Kidney capillary endothelial cell (primary cell): ENCODE measurements around the gene OAF.
"Not testable (repeated sequence)": the region's sequence is repeated elsewhere in the genome, so short reads cannot be mapped to it uniquely, and the experiment has no call there.

Experiments used
- DNase-seq: peaks from one replicate; pipeline ENCODE4 v3.0.0-alpha.2; 2018; ENCODE audit warnings: low spot score

OAF gene

DNA sequence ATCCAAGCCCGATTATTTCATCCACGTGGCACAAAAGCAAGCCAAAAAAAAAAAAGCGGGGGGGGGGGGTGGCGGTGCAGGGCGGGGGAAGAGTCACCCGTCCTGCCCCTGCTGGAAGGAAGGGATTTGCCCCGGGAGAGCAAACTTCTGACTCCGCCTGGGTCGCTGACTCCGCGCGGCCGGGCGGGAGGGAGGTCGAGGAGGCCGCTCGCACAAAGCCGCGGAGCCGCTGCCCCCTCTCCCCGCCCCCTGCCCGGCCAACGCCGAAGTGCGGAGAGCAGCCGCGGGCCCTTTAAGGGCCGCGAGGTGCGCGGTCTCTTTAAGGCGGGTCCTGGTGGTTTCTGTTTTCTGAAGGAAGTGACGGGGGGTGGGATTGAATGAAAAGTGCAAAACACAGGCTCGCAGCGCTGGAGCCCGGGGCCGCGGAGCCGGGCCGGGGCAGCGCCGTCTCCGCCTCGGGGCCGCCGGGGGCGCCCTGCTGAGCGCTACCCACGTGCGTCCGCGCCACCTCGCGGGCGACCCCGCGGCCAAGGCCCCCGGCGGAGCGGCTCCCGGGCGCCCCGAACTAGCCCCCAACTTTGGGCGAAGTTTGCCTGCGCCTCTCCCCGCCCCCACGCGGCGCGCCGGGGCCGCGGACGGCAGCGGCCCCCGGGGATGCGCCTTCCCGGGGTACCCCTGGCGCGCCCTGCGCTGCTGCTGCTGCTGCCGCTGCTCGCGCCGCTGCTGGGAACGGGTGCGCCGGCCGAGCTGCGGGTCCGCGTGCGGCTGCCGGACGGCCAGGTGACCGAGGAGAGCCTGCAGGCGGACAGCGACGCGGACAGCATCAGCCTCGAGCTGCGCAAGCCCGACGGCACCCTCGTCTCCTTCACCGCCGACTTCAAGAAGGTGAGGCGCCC is at the start of gene OAF:
OAF (plus strand) TSS at position 407 of the 896 bp plus-strand sequence; CDS start at position 655, 248 bp downstream.
- DNase-seq: peak; percentile 73

DNA sequence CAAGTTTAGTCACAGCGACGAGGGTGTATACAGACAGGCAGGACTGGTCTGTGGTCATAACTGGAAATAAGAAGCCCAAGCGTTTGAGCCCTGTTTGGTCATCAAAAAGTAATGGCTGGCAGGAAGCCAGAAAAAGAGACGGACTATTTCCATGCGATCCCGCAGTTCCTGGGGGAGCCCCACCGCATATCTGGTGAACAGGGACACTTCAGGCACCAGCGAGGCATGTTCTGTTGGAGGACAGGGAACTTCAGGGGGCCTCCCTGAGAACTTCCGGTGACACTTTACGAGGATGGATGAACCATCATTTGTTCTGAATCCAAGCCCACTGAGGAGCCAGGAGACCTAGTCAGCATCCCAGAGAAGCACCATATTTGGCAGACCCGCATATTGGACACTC is 43.2 kb upstream of the OAF start:
- no peak for DNase-seq

DNA sequence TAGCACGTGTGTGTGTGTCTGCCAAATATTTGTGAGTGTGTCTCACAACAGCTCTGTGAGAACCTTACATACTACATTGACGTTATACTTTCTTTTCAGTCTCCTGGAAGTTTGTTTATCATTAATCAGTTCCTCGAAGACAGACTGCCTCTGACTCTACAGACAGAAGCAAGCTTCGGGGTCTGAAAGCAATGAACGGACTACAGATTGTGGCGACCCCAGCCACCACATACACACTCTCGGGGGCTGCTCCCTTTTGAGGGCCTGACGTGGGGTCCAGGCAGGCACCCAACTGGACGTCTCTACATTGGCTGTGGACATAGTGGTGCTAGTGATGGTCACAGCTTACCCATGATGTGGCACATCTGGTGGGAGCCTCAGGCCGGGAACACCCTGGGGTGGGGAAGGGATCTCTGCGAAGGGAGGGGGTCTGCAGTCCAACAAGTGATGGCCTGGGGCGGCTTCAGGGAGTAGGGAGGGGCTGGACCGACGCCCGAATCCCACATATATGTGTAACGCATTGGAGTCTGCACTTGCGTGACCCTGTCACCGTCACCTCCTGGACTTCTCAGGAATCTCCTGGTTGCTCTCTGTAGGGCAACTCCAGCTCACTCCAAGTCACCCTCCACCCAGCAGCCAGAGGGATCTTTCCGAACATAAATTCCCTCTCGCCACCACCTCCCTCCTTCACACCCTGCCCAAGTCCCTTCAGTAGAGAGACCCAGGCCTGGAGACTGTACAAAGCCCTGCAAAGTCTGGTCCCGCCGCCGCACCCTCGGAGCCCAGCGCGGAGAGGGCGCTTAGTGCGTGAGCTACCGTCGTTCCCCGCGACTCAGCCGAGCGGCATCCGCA is 42.5 kb upstream of the OAF start:
- DNase-seq: no peak

DNA sequence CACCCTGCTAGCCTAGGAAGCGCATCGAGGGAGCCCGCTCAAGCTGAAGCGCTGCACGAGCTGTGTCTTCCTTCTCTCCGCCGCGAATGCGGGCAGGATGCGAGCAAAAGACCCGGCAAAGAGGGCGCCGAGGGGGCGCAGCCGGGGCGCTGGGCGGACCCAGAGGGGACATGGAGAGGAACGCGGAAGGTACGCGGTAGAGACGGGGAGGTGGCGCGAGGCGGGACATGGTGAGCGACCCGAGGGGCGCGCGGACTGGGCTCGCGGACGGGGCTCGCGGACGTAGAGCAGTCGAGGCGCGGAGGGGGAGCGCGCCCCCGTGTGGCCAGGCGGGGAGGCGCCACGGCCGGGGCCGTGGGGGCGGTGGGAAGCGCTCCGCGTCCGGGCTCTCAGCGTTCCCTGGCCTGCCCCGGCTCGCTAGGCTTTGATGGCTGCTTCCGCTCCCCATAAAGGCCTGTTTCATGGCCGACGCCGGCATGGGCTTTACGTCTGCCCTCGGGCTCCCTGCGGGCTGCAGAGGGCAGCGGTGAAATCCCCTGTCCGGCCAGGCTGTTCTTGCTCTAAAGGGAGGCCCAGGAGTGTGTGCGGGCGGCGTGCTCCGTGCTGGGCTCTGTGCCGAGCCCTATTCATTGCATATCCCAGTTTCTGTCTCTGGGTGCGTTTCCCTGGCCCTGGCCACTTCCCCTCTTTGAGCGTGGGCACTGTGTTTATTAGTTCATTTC is 41.7 kb upstream of the OAF start:
- peak; percentile 58 for DNase-seq

DNA sequence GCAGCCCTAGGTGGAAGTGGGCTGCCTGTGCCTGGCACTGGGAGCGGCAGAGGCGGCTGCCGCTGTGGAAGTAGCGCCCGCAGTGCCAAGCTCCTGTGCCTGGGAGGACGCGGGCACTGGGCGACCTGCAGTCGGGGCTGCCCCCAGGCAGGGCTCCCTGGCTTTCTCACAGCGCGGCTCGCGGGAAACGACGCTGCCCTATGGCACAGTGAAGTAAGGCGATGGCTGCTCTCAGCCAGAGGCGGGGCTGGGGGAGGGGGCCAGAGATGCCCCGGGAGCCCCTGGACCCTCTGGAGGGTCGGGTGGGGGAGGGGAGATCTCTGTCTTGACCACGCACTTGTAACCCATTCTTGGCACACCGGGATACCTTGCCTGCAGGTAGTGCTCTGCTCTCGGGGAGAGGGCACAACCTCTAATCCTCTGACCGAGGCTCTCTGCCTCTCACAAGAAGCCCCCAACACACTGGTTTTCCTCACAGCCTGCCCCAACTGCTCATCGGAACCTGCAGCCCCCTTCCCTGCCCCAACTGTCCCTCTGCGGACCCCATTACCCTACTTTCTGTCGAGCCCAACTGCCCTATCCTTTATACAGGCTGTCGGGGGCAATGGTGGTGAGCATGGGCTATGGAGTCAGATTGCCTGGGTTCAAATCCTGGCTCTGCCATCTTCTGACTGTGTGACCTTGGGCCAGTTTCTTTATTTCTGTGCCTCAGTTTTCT is 40.7 kb upstream of the OAF start:
- no peak for DNase-seq

DNA sequence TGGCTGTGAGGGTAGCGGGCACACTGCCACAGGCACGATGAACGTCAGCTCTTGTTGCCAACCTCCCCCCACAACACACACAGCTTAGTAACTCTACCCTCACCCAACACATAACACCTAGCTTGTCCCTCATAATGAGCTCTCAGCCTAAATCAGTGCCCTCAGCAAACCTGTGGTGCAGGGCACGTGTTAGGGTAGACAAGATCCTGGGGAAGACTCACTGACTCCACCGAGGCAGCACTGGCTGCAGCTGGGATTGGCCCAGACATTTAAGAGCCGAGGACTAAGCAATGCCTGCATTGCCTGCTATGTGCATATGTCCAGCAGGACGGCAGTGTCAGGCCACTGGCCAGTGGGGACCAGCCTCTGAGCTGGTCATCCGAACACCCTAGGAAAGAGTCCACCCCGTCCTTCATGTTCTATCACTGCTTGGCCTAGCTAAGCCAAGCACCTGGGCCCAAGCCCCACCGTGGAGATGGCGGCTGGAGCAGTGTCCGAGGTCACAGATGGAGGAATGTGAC is 40.0 kb upstream of the OAF start:
- DNase-seq: no peak

DNA sequence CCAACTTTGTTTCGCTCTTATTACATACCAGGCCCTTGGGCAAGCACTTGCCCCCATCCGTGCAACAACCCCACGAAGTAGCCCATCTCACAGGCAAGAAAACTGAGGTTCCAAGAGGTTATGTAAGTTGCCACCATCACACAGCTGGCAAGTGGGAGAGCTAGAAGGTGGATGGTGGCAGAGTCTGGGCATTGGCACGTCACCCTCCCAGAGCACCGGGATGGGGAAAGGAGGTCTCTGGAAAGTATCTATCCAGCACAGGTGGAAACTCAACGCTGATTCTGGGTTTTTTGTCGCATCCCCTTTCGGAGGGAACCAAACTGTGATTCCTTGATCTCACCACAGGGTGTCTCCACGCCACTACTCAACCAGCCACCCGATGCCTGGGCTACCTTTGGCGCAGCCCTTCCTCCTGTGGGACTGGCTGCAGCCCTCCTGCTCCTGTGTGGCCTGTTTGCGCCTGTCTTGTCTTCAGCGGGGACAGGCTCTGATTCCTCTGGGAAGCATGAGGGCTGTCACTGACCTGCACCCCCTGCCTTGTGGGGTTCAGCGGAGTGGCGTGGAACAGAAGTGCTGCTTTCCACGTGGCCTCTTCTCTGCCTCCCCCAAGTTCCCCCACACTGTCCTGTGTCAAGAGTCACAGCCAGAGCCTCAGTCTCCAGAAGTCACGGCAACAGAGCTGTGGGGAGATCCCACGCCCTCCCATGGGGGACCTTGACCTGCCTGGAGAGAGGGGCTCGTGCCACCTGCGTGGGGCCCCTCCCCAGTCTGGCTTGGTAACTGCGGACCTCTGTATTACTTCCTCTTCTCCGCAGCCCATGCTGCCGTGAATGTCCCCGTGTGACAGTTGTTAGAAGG is 38.5 kb upstream of the OAF start:
- peak; percentile 78 for DNase-seq

DNA sequence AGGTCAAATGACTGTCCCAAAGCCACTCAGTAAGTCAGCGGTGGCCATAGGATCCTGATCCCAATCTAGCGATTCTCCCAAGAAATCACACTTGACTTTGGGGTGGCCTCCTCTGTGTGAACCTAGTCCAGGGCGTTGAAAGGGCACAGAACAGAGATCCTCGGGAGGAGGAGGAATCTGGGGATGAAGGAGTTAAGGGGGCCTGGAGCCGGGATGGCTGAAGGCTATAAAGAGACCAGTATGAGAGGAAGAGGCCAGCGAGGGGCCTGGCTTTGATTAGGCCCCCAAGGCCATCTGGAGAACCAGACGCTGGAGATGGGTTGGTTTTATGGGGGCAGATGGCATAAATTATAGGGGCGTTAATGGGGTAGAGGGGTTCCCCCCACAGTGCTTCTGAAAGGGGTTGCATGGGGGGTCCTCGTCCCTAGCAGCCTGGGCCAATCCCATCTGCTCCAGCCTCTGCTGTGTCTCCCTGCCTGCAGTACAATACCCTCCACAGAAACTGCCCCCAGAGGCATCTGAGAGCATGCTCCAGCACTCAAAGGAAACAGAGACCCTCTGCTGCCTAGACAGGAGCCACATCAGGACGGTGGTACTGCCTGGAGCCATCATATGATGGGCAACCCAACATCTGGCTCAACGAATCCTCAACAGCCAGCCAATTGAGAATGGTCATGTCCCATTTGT is 37.7 kb upstream of the OAF start:
- no peak for DNase-seq

DNA sequence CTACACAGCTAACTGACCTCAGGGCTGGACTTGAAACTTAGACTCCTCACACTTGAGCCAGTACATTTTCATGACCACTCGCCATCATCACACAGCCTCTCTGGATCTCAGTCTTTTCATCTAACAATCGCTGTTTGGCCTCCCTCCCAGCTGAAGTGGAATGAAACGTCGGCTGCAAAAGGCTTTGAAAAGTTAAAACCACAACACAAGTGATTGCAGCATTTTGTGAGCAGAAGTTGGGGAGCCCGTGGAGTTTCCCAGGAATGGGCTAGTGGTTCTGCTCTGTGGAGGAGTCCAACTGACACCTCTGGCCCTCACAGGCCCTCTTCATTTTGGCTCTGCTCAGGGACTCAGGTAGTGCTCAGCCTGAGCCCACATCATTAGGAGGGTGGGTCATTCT is 37.0 kb upstream of the OAF start:
- no peak for DNase-seq

DNA sequence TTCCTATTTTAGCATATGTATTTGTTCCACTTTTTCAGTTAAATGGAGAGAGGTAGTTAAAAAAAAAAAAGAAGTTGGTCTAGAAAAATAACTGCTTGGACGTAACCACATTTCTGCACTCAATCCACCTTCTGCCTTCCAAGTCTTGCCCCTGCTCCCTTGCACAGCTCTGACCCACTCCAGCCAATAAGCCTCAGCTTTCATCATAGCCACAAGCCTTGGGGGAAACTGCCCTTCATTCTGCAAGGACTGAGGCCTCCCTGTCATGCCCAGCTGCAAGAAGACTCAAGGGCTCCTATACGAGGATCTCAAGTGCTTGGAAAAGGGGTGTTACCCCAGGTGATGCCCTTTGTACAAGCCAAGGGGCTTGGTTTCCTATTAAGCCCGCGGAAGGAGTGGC is 36.0 kb upstream of the OAF start:
- DNase-seq: no peak

DNA sequence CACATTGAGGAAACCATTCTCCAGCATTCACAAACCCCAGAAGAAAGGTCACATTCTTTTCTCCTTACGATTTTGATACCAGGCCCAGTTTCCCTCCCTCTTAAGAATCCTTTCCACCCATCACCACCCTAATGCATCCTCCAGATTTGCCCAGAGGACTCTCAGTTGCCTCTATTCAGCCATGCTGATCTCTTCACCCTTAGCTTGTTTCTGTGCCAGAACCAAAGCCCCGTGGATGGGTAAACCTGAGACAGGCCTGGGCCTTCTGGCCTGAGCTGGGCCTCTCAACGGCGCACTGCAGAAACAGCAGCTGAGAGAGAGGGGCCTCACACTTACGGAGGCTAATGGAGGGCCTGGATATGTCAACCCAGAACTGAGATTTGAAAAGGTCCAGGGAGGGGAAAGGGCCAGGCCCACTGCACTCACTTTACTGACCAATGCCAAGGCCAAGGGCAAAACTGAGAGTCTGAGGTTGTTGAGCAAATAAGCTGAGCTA is 32.2 kb upstream of the OAF start:
- DNase-seq: no peak

DNA sequence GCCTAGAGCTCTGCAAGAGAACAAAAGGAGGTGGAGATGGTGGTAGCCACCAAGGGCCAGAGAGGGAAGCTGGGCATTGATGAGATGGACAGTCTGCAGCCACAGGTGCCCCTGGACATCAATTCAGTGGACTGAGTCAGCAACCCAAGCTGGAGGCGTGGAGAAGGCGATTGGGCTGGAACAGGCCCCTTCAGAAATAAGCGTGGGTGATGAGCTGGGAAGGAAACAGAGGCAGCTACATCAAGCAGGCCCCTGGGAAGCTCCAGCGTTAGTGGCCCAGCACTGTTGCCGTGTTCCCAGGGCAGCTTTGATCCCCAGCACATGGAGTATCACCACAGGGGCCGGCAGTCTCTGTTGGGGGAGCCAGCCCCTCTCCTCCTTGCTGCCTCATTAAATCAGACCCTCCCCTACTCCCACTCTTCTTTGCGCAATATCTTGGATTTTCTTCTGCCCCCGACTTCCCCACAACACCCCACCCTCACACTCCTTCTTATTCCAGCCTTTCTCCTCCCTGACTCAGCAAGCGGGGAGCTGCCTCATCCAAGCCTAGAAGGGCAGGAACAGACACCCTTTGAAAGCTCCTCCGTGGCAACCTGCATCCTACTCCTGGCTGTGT is 31.7 kb upstream of the OAF start:
- no peak for DNase-seq

DNA sequence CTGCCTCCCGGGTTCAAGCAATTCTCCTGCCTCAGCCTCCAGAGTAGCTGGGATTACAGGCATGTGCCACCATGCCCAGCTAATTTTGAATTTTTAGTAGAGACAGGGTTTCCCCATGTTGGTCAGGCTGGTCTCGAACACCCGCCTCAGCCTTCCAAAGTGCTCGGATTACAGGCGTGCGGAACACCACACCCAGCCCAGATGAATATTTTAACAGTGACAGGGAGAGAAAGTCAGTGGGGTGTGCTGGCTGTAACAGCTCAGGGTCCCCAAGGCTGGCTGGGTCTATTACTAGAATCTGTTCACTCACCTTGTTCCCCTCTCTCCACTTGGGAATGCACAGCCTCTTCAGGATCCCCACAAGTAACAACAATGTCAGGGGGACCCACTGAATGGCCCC is 30.8 kb upstream of the OAF start:
- DNase-seq: not testable (repeated sequence)

DNA sequence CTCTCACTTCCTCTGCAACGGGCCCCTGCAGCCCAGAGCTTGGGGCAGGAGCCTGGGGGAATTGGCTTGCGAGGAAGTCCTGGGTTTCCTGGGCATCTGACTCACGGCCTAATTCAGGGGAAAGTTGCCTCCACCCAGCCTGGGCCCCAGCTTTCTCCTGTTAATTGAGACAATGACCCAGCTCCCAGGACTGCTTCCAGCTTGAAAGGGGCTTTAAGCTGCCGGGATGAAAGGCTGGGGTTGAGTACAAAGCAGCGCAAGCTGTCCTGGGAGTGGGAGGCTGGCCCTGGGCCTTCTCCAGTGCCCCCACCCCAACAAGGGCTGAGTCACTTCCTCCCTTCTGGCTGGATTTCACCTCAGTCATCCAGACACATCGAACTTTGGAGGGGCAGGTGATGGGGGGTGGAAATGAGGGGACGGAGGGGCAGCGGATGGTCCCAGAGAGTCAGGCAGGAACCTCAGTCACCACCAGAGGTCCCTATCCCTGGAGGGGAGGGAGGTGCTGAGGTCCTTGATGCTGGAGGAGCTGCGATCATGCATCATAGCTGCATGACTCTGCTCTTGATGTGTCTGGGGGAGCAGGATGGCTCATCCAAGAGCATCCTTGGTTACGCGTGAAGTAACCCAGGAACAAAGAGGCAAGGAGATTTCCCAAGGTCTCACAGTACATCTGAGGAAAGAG is 30.1 kb upstream of the OAF start:
- peak; percentile 69 for DNase-seq

DNA sequence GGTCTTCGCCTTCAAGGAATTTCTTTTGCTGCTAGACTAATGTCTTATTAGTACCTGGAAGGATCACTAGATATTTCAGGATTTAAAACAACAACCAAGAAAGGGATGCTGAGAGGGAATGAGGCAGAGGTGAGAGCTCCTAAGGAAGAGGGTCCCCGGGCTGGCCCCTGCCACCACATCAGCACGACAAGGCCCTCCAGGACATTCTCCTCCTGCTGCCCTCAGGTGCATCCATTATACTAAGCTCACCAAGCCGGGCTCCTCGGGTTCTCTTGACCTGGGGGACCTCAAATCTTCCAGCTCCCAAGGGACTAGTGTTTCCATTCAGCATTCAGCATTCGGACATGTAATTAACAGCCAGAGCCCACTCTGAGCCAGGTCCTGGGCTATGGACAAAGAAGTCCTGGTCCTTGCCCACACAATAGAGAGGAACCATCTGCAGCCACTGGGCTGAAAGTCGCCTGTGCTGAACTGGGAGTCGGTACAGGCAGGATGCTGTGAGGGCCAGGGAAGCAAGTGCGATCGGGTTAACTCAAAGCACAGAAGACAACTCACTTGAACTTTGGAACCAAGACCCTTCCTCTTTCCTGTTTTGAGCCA is 29.4 kb upstream of the OAF start:
- DNase-seq: no peak

DNA sequence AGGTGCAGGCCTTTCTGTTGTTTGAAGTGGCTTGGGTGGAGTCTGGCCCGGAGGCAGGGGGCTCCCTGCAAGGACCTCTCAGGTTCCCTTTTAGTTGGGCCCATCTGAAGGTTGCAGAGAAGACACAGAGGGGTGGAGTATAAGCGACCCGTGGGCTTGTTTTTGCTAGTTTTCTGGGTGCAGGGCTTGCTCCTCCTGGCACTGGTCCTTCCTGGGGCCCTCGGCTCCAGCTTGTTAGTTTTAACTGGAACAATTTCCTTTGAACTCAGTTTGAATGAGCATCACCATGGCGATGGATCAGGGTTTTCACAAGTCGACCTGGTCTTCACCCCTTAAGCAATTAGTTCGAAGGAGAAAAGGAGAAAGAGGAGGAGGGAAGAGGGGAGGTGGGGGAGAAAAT is 28.5 kb upstream of the OAF start:
- no peak for DNase-seq

DNA sequence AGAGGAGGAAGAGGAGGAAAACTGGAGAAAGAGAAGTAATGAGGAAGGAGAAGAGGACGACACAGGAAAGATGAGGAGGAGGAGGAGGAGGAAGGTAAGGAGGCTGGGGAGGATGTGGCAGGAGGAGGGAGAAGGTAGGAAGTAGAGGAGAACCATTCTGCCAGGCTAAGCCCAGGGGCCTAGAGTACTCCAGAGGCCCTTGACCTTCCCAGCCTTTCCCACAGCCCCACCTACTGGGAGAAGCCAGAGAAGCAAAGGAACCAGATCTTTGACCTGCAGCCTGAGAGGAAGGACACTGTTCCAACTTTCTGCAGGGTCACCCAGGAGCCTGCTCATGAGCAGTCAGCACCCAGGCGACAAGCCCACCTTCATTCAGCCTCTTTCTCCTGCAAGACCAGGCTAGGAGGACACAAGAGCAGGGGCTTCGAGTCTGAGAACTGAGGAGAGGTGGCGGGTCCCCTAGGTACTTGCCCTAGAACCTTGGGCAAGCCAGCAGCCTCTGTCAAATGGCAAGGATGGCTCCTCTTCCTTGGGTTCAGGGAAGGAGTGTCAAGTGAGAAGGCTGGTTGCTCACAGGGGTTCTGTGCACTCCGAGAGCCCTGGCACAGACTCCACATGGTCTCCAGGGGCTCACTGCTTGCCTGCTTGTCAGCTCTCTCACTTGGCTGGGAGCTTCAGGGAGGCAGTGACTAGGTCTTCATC is 27.9 kb upstream of the OAF start:
- peak; percentile 27 for DNase-seq

DNA sequence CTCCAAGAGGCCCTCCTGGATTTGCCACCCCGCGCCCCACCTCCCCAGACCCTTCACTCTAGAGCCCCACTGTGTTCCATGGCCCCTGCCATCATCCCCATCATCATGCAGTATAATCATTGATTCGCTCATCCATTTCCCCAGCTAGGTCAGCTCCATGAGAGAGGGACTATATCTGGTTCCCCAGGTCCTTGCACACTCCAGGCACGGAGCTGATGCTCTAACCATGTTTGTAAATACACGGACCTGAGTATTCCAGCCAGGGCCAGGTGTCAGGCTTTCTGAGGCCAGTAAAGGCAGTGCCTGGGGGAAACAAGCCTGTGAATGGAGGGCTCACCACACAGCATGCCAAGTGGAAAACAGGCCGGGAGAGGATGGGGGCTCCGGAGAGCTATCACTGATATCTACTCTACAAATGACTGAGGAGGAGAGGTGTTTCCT is 27.1 kb upstream of the OAF start:
- no peak for DNase-seq
